ENCODE results near the gene TTC9B.
A peak's percentile ranks its signal among the peaks of the same experiment; 100 is the strongest.

Gene TTC9B

GRCh38 chr19:40247735-40248262, 29.6 kb upstream of the TTC9B start:
- no peak for DNase-seq

DNA sequence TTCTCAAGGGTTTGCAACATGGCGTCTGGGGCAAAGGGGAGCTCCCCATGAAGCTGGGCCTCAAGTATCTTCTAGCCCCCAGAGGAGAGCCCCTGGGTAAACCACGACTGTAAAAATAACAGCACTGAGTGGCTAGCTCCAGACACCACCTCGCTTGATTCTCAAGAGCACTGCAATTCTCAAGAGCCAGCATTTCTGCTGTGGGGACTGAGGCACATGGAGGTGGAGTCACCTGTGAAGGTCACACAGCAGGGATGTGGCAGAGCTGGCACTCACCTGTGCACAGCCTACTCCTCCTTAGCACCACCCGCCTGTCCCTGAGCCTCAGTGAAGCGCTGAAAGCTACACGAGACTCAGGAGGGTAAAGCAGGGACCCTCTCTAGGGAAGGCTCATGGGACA, 29.0 kb upstream of the TTC9B start:
- no peak for DNase-seq

DNA sequence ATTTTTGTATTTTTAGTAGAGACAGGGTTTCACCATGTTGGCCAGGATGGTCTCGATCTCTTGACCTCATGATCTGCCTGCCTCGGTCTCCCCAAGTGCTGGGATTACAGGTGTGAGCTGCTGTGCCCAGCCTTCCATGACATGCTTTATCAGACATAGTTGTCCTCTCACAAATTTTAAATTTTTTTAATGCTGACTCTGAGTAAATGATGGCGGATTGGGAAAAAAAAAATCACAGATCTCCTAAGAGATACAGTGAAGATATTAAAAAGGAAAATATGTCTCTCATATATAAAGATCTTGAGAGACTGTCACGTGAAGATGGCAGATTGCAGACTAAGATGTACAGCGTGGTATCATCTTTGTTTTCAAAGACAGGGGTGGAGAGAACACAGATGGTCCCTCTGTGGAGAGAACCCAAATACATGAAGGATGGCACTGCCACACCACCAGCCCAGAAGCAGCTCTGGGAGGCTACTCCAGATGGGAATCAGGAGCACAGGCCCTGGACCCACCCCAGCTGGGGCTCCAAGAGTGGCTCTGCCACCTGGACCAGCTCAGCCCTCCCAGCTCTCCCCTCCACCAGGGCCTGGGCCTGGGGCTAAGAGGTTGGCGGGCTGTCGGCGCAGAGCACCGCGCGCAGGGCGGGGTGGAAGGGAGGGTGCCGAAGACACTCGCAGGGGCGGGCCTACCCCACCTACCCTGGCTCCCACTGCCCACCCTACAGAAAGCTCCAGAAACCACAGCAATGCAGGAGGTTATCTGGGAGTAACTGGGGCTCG, 28.3 kb upstream of the TTC9B start:
- no peak for DNase-seq

- no peak for DNase-seq
These were observed 27.4 kb upstream of the TTC9B start for GRCh38 chr19:40245506-40246128.

GRCh38 chr19:40244579-40245317, 26.6 kb upstream of the TTC9B start:
- no peak for DNase-seq

DNA sequence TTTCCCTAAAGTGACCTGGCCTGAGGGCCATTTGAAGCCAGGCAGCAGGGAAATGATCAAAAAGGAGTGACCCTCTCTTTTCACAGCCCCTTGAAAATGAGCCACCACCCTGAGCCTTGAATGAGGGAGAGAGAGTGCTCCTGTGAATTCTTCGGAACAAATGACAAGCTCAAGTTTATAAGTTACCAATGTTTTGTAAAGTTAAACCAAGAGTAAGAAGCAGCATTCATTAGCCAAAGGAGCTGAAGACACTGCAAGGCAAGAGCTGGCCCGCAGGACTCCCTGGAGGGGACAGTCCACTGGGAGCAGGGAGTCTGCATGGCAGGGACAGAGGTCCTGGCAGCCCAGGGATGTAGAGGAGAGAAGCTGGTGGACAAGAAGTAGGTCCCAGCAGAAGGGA, 25.0 kb upstream of the TTC9B start:
- DNase-seq = no peak

DNA sequence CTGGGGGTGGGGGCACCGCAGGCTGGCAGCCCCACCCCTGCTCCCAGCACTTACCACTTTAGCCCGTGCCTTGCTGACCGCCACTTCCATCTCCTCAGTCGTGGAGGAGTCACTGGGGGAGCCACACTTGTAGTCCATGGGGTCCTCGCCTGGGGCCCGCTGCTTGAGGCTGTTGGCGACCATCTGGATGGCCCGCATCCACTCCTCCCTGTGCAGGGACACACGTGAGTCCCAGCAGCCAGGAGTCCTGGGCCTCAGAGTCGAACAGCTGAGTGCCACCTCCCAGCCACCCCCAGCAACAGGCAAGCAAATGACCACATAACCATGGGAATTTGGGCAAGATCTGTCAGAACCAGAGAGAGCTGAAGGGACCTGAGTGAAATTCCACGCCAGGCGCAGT, 24.3 kb upstream of the TTC9B start:
- DNase-seq = no peak

DNA sequence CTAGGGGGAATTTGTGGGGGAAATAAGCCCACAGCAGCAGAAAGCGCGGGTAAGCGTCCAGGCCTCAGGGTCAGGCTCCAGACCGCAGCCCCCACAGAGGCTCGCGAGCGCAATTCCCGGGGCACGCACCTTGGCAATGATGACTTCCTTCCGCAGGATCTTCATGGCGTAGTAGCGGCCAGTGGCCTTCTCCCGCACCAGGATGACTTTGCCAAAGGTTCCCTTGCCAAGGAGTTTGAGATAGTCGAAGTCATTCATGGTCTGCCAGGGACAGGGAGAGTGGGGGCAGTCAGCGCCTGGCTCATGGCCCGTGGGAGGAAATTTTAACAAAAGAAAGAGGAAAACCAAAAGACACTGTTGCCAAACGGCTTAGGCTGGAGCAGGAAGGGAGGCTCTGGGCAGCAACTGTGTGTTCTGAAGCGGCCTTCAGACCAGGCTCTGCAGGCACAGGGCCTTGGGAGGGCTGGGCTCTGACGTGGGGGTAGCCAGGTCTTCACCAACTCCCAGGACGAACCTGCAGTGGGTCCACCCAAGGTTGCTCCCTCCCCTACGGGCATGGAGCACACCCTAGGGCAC, 23.7 kb upstream of the TTC9B start:
- DNase-seq = peak; percentile 59

GRCh38 chr19:40241125-40241808, 23.1 kb upstream of the TTC9B start:
- no peak for DNase-seq

DNA sequence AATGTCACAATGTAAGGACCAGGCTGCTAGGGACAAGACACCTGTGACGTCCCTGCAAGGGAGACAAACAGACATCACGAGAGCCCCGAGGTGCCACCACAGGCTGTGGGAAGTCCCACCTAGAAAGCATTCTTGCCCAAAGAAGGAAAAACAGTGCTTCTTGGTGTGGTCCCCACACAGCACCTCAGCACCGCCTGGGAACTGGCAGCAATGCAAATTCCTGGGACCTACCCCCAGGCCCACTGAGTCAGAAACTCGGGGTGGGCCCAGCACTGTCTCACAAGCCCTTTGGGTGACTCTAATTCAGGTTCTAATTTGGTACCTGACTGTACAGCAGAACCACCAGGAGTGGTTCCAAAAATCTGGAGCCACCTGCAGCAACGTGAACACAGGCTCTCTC, 22.1 kb upstream of the TTC9B start:
- no peak for DNase-seq

GRCh38 chr19:40239415-40240226, 21.4 kb upstream of the TTC9B start:
- no peak for DNase-seq

DNA sequence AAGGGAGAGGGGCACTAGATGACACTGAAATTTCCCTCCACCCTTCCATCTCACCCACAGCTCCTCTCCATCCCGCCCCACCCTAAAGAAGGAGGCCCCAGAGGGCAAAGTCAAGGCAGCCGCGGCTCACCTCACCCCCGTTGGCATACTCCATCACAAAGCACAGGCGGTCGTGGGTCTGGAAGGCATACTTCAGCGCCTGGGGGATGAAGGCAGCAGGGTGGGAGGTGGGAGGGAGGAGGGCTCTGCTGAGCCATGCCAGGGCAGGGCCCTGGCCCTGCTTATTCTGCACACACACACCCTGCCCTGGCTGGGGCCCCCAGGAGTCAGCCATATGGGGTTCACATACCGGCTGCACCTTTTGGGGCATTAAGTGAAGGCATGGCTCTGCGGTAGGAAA, 20.6 kb upstream of the TTC9B start:
- no peak for DNase-seq

GRCh38 chr19:40237791-40238190, 19.6 kb upstream of the TTC9B start:
- no peak for DNase-seq

DNA sequence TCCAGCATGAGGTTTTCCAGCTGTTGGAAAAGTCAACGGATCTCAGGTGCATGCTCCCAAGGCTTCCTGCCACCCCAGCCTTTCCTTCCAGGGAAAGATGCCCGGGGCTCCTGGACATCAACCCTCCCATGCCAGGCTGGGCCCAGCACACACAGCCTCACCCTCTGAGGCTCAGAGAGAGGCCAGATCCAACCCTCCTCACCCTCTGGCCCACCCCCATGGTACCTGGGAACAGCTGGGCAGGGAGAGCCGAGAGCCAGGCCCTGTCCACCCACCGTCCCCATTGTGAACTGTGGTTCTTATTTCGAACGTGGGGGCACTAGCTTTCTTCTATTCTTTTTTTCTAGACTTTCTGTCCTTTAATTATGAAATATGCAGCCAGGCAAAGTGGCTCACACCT, 18.2 kb upstream of the TTC9B start:
- DNase-seq = no peak

GRCh38 chr19:40236026-40236355, 17.8 kb upstream of the TTC9B start:
- DNase-seq = no peak

- no peak for DNase-seq
These were observed 17.2 kb upstream of the TTC9B start for GRCh38 chr19:40235238-40236025.

DNA sequence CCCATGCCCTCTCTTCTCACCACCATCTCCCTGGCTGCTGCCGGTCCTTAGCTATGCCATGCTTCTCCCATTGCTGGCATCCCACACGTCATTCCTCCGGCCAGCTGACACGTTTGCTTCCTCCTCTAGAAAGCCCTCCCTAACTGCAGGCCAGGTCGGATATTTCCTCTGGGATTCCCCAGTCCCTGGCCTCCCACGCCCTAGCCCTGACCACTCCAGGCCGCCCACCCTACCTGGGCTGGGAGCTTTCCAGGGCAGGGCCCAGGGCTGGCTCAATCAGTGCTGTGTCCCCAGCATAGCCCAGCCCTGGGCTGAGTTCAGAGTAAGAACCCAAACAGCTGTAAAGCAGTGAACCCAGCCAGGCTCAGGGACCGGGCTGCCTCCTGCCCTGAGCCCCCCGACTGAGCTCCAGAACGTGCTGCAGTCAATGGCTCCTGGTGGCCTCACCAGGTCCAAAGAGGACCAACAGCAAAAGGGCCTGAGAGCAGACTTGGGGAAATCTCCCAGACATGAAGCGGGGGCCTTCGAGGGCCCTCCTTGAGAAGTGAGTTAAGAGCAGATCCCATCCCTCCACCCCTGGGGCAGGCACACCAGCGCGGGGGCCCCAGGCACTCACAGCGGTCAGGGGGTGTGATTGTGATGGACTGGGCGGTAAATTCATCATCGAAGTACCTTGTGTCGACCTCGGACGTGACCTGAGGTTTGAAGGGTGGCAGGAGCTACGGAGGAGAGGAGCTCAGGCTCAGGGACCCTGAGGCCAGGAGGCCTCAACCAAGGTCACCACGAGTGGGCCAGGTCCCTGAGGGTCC, 16.4 kb upstream of the TTC9B start:
- DNase-seq = no peak

- no peak for DNase-seq
These were observed 15.7 kb upstream of the TTC9B start for GRCh38 chr19:40233811-40234389.

DNA sequence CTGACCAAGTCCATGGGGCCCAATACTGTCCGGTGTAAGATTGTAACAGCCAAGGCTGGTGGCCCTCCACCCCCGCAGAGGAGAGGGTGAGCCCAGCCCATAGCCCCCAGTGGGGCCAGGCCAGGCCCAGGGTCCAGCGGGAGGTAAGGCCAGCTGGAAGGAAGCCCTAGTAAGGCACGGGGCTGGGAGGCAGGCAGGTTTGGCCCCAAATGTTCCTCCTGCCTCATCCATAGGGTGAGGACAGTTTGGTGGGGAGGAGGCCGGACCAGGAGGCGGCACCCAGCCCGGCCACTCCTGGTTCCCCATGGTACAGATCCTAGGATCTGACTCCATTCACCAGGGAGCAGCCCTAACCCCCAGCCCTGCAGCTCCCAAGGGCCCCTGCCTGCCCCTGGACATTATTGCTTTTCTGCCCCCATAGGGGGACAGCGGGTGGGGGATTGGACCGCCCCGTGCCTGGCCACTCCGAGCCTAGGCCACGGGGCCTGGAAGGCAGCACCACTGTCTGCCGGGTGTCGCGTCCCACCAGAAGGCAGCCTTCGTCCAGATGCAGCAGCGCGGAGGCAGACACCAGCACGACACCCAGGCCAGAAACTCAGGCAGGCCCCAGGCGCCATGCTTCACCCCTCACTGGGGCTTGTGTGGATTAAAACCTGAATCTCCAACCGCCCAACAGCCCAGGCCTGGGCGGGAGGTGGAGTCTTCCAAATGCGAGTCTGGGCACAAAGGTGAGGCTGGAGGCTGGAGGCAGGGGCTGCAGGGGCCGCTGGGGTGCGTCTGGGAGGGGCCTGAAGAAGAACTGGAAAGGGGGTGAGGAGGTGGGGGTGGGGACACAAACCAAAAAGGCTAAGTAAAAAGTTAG, 15.0 kb upstream of the TTC9B start:
- DNase-seq = no peak

Measured in right hindlimb (tissue), 1 donor.